Measurements from ENCODE around the gene MX2. TPM values are rescaled to one million over a fixed set of nuclear protein-coding genes. Genes with fewer than 3 reads are reported as not detected.

Gene MX2
- total and polyA plus RNA-seq, 2 of the 4 experiments (the other 2 are of a cell fraction) = 0.53 to 0.54 TPM

DNA sequence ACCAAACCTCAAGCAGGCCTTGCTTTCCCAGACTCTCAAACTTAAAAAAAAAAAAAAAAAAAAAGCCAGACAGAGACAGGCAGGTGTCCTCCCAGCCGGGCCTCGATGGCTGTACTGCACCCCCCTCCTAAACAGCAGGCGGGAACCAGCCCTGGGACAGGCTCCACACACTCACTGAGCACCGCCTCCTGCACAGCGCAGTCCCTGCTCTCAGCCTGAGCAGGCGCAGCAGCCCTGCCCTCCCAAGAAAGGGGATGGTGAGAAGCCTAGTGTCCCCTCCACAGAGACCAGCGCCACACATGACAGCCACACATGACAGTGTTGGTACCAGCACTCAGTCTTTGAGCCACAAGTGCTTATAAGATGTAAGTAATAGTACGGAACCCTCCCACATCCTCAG is 11.9 kb downstream of the MX2 start:
- ChIA-PET CTCF (interaction anchor here (0.6 to 1.0 kb wide), 2 partner anchors 10 to 58 kb away, joined by 3 to 4 read pairs; no protein-coding TSS in a partner anchor), POLR2A (ENCODE audit: unreplicated experiment) (no interaction called here)
- Histone ChIP-seq H4K20me1 (ENCODE audit: insufficient read depth, low read length) (no peaks in the 10 kb centered on the region), H2AK5ac (ENCODE audit: low read depth, low read length) (no peak overlapping the region), H3K56ac (ENCODE audit: extremely low read depth, insufficient read depth, low read length) (no peak overlapping the region), H3K4me2 (ENCODE audit: low read depth, low read length) (no peak overlapping the region), H3K9me1 (ENCODE audit: insufficient read depth, low read length) (no peaks in the 10 kb centered on the region), H3K4me1 (ENCODE audit: control insufficient read depth, insufficient read depth, low read length) (no peaks in the 10 kb centered on the region), H3K79me1 (ENCODE audit: low read depth in 1 of 2, low read length in 2 of 2) (no peaks in the 10 kb centered on the region), H2BK5ac (ENCODE audit: low read depth, low read length, poor library complexity, severe bottlenecking) (no peak overlapping the region), H3K4me3 (ENCODE audit: insufficient read depth, low read depth, low read length) (no peak overlapping the region), H2BK15ac (ENCODE audit: low read depth, low read length) (no peak overlapping the region), H2BK20ac (ENCODE audit: low read depth, low read length) (no peak overlapping the region), H3K9ac (ENCODE audit: low read depth, low read length) (no peak overlapping the region), H4K5ac (ENCODE audit: low read depth, low read length) (no peak overlapping the region), H3K4ac (ENCODE audit: low read depth, low read length) (no peak overlapping the region), H3K23ac (ENCODE audit: low read depth, low read length) (no peak overlapping the region), H3K9me3 (ENCODE audit: control insufficient read depth, insufficient read depth, low read length) (no peaks in the 10 kb centered on the region; the same call in 1 of the 2 replicates), H3K18ac (ENCODE audit: low read depth, low read length) (no peak overlapping the region), H2AK9ac (replicated peaks; ENCODE audit: low read depth, low read length, poor library complexity) (no peak overlapping the region), H4K91ac (ENCODE audit: insufficient read depth, low read depth, low read length) (no peak overlapping the region), H3K36me3 (ENCODE audit: control insufficient read depth, insufficient read depth, low read length) (no peaks in the 10 kb centered on the region), H3K27ac (ENCODE audit: insufficient read depth, low read length) (no peak overlapping the region), H2BK120ac (ENCODE audit: low read depth, low read length) (no peak overlapping the region), H3K14ac (replicated peaks; ENCODE audit: low read depth, low read length) (no peak overlapping the region), H2AFZ (replicated peaks; ENCODE audit: low read length, poor library complexity) (no peak overlapping the region), H3K27me3 (ENCODE audit: control insufficient read depth, insufficient read depth, low read length) (no peaks in the 10 kb centered on the region; the same call in 1 of the 2 replicates), H4K8ac (ENCODE audit: low read depth in 2 of 2, low read length in 2 of 2) (no peak overlapping the region)
- no TSS peak for BruUV-seq (replicated peaks)
- in situ Hi-C loops (cut with MboI; ENCODE audit: low sequenced_read_pairs) (no loop called here), intact Hi-C loops (cut with micrococcal nuclease) (no loop called here), dilution Hi-C loops (cut with HindIII; ENCODE audit: low sequenced_read_pairs, unreplicated experiment) (no loop called here)
- ATAC-seq (ENCODE audit: low read depth) (no peak), DNase-seq (no peak)
- TF ChIP-seq SMC3 (IDR thresholded peaks at IDR 0.05; ENCODE audit: low read depth, low read length) = no peak
- no peak for TF ChIP-seq CEBPB (IDR thresholded peaks at IDR 0.05; ENCODE audit: low read depth, low read length)
- TF ChIP-seq, protein P1, sequence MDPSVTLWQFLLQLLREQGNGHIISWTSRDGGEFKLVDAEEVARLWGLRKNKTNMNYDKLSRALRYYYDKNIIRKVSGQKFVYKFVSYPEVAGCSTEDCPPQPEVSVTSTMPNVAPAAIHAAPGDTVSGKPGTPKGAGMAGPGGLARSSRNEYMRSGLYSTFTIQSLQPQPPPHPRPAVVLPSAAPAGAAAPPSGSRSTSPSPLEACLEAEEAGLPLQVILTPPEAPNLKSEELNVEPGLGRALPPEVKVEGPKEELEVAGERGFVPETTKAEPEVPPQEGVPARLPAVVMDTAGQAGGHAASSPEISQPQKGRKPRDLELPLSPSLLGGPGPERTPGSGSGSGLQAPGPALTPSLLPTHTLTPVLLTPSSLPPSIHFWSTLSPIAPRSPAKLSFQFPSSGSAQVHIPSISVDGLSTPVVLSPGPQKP (IDR thresholded peaks at IDR 0.05; ENCODE audit: borderline replicate concordance, low read depth, low read length) = no peak
- no peak for TF ChIP-seq CHD1 (IDR thresholded peaks at IDR 0.05; ENCODE audit: low read depth, low read length)
- TF ChIP-seq MXI1 (IDR thresholded peaks at IDR 0.05; ENCODE audit: borderline replicate concordance, low read depth, low read length) = no peak
- TF ChIP-seq BHLHE40 (IDR thresholded peaks at IDR 0.05; ENCODE audit: low read depth, low read length) = no peak
- TF ChIP-seq RCOR1 (IDR thresholded peaks at IDR 0.05; ENCODE audit: insufficient replicate concordance, low read length) = no peak
- no peak for TF ChIP-seq RFX5 (IDR thresholded peaks at IDR 0.05; ENCODE audit: low read depth, low read length)
- TF ChIP-seq, protein P2, sequence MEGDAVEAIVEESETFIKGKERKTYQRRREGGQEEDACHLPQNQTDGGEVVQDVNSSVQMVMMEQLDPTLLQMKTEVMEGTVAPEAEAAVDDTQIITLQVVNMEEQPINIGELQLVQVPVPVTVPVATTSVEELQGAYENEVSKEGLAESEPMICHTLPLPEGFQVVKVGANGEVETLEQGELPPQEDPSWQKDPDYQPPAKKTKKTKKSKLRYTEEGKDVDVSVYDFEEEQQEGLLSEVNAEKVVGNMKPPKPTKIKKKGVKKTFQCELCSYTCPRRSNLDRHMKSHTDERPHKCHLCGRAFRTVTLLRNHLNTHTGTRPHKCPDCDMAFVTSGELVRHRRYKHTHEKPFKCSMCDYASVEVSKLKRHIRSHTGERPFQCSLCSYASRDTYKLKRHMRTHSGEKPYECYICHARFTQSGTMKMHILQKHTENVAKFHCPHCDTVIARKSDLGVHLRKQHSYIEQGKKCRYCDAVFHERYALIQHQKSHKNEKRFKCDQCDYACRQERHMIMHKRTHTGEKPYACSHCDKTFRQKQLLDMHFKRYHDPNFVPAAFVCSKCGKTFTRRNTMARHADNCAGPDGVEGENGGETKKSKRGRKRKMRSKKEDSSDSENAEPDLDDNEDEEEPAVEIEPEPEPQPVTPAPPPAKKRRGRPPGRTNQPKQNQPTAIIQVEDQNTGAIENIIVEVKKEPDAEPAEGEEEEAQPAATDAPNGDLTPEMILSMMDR (conservative IDR thresholded peaks at IDR 0.05; ENCODE audit: low read depth, low read length) = no peak
- TF ChIP-seq RAD21 (IDR thresholded peaks at IDR 0.05; ENCODE audit: low read length) = no peak
- TF ChIP-seq FOS (IDR thresholded peaks at IDR 0.05; ENCODE audit: low read depth, low read length) = no peak
- TF ChIP-seq MAZ (IDR thresholded peaks at IDR 0.05; ENCODE audit: borderline replicate concordance, low read depth, low read length) = no peak
- no peak for TF ChIP-seq MAFK (IDR thresholded peaks at IDR 0.05; ENCODE audit: low read depth, low read length)
- TF ChIP-seq NFE2L2 (IDR thresholded peaks at IDR 0.05; ENCODE audit: low read depth, low read length) = no peak
- TF ChIP-seq, protein P3, sequence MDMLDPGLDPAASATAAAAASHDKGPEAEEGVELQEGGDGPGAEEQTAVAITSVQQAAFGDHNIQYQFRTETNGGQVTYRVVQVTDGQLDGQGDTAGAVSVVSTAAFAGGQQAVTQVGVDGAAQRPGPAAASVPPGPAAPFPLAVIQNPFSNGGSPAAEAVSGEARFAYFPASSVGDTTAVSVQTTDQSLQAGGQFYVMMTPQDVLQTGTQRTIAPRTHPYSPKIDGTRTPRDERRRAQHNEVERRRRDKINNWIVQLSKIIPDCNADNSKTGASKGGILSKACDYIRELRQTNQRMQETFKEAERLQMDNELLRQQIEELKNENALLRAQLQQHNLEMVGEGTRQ (IDR thresholded peaks at IDR 0.05; ENCODE audit: low read depth, low read length) = no peak
- TF ChIP-seq POLR2A (IDR thresholded peaks at IDR 0.05; ENCODE audit: low read depth, low read length) = no peak
- no CpG with 5 or more reads among the region's 8 CpGs for WGBS, 2 experiments (ENCODE audit: extremely low coverage in 2 of 2, insufficient read length in 1 of 2)
